Activated naive CD4-positive, alpha-beta T cell (primary cell): ENCODE measurements around the gene DSC1.
"Not testable (repeated sequence)": the region's sequence is repeated elsewhere in the genome, so short reads cannot be mapped to it uniquely, and the experiment has no call there.

ENCODE experiments used
- DNase-seq, 4 experiments: peaks; one replicate each; lab custom pipeline; 2025; lab: John Stamatoyannopoulos, UW

DSC1 gene, protein sequence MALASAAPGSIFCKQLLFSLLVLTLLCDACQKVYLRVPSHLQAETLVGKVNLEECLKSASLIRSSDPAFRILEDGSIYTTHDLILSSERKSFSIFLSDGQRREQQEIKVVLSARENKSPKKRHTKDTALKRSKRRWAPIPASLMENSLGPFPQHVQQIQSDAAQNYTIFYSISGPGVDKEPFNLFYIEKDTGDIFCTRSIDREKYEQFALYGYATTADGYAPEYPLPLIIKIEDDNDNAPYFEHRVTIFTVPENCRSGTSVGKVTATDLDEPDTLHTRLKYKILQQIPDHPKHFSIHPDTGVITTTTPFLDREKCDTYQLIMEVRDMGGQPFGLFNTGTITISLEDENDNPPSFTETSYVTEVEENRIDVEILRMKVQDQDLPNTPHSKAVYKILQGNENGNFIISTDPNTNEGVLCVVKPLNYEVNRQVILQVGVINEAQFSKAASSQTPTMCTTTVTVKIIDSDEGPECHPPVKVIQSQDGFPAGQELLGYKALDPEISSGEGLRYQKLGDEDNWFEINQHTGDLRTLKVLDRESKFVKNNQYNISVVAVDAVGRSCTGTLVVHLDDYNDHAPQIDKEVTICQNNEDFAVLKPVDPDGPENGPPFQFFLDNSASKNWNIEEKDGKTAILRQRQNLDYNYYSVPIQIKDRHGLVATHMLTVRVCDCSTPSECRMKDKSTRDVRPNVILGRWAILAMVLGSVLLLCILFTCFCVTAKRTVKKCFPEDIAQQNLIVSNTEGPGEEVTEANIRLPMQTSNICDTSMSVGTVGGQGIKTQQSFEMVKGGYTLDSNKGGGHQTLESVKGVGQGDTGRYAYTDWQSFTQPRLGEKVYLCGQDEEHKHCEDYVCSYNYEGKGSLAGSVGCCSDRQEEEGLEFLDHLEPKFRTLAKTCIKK

DNA sequence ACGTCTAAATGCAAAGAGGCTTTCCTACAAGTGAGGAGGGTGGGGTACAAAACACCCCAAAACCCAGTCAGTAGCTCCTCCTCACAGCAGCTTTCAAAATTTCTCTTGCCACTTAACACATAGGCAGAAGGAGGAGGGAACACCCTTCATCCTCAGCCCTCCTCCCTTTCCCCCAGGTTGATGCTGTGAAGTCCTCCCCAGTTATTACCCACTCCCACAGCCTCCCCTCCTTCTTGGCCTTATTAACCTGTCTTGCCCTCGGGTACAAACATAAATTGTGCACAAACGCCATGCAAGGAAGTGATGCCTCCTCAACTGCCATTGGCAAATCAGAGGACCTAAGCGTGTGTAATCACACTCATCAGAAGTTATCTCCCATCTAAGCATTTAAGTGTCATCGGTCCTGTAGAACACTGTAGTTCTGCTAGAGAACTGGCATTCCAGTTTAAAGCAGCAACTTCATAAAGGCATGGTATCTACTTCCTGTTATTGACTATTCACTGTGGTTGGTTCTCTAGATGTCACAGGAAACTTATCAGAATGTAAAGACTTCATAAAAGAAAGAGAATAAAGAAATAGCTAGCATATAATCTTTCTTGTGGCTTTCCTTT, at the start of gene DSC1:
TSS of gene DSC1 (minus strand) at position 32 of the 611 bp plus-strand sequence. CDS start 262 bp downstream, outside the sequence.
- no peak for DNase-seq

DNA sequence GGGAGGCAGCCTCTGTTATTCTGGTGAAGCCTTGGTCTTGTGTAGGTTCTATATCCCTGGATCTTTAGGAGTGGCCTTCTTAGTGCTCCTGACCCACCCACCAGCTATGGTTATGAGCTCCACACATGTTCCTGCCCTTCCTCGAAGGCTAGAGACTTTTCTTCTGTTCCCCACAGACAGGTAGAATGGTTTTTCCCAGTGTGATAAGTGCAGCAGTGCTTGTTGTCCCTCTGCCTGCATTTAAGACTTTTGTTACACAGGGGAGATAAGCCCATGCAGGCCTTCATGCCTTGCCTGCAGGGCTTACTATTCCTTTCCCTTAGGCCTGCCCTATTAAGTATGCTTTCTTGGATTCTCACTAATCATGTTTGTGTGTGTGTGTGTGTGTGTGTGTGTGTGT, 48.4 kb upstream of the DSC1 start:
- no peak for DNase-seq

DNA sequence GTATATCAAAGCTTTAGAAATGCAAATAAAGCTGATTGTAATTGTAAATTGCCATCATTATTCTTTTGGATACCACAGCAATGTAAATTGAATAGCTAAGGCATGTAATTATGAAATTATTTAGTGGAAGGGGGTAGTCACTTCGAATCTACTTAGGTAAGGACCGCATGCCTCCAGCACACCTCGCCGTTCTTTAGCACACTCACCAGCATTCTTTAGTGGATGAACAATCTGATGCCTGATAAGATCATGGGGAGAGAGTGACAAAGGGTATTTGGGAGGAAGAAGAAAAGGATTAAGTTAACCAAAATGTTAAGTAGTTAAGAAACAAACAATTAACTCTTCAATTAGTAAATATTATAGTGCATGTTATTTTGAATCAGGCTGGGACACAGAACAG, 46.4 kb upstream of the DSC1 start:
- no peak for DNase-seq

DNA sequence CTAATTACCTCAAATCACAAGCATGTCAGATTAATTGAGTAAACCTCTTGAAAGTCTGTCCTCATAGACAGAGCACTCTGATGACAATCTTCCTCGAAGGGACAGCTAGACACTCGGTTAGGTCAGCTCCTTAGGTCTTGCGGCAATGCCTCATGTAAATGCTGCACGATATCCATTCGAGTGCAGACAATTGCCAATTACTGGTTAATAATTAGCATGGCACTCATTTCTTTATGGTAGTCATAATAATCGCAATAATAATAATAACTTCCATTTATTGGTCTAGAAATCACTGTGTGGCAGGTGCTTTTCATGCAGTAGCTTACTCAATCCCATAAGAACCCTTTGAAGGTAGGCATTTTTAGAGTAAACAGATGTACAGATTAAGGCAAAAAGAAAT, 44.7 kb upstream of the DSC1 start:
- no peak for DNase-seq

DNA sequence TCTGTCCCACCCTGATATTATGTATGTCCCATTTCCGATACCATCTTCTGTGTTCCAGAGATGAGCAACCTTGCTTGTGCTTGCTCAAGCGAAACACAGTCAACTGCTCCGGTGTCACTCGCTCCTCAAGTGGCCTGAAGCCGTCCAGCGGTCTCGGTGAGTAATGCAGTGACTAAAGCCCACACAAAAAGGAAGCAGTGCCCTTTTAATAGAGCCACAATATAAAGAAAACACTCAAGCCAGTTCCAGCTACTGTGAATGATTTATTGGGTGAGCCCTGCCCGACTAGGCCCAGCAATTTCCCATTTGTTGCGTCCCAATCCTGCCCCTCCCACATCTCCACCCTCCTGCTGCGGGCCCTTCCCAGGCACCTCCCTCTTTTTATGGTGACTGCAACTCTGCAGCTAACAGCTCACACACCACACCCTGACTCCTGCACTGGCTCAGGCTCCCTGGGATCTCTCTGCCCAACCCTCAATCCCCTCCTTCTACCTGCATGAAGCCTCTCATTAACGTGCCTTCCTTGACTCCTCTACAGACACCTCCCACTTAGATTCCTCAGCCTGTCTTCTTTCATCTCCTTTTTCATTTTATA, 44.2 kb upstream of the DSC1 start:
- no peak for DNase-seq

DNA sequence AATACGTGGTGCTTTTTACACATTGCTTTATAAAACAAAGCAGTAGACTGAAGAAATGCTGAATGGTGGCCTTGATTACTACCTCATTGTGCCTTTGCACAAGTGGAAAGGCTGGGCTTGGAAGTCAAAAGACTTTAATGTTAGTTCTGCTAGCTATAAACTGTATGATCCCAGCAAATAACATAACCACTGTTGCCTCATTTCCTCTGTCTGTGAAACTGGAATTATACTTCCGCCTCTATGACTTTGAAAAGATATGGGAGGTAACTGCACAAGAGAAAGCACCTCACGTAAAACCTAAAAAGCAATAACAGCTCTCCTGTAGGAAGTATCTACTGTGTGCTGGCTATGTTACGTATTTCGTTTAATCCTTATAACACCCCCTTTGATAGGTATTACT, 43.4 kb upstream of the DSC1 start:
- no peak for DNase-seq

DNA sequence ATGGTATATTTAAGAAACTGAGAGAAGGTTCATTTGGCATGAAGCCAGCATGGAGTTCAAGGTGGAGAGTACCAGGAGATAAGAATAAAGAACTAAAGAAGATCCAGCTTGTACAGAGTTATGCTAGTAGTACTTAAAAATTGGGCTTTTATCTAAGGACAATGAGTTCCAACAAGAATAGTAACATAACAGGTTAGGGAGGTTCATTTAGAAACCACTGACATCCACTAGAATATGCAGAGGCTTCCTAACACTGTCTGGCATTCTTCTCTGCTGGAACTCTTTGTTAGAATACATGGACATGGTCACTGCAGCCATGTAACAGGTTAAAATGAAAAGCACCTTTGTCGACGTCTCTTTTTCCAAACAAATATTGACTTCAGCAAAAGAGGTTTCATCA, 42.6 kb upstream of the DSC1 start:
- no peak for DNase-seq

DNA sequence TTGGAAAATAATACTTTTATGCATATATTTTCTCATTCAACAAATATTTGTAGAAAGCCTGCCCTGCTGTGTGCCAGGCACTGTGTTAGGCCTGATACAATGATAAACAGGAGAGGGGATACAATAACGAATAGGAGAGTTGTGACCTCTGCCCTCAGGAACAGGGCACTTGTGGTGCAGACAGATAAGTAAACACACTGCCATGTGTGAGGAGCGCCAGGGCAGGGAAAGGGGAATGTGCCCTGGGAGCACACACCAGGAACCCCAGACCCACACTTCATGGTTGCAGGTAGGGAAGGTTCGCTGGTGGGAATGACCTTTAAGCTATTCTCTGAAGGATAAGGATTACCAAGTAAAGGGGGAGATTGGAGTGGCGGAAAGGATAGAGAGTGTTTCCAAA, 42.2 kb upstream of the DSC1 start:
- no peak for DNase-seq

DNA sequence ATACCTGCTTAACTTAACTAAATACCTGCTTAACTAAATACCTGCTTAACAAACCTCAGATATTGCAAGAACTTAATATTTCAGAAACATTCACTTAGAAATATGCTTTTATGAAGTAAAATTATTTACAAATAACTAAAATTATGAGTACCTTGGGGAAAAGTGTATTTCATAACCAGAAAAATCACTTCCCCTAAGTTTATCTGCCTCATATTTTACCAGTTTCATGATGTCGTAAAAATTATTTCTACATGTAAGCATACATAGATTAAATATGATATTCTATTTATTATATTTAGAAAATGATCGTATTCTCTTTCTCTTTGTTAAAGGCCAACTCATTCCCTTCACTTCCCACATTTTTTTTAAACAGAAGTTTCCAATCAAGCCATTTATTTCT, 41.5 kb upstream of the DSC1 start:
- no peak for DNase-seq

DNA sequence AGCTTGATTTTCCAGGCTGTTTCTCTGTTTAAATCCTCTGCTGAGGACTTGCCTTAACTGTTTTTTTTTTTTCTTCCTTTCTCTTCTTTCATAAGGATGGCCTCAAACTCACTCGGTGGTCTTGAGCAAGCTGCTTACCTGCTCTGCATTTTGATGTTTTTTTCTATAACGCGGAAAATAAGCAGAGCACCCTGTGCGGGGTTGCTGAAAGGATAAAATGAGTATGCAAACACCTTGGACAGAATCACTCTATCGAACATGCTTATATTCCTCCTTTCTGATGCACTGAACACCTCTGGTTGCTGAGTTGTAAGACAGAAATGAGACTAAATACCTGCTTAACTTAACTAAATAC, 41.1 kb upstream of the DSC1 start:
- DNase-seq: no peak

DNA sequence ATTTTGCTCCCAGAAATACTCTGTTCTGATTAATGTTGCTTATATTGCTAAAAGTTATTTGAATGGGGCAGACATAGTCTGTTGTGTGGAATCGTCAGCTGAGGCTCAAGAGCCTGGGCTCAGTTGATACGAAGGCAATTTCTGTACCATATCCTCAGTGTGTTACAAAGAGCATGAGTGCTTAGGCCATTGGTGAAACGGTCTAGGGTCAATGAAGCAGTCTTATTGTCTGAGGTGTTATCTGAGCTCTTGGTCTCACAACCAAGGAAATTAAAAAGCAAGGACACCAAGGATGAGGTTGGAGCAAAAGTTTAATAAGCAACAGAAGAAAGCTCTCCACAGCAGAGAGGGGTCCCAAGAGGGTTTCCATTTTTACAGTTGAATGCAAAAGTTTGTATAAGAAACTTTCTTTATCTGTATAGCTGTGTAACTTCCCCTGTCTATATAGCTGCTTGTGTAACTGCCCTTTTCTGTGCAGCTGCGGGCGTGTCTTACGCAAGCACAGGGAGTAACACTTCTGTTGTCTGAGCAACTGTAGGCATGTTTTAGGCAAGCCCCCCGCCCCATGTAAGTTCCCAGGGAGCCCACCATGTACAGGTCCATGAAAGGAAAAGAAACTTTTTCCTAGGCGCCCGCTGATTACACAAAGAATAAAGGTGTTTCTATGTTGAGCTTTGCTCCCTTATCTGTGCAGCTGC, 40.6 kb upstream of the DSC1 start:
- DNase-seq: no peak

DNA sequence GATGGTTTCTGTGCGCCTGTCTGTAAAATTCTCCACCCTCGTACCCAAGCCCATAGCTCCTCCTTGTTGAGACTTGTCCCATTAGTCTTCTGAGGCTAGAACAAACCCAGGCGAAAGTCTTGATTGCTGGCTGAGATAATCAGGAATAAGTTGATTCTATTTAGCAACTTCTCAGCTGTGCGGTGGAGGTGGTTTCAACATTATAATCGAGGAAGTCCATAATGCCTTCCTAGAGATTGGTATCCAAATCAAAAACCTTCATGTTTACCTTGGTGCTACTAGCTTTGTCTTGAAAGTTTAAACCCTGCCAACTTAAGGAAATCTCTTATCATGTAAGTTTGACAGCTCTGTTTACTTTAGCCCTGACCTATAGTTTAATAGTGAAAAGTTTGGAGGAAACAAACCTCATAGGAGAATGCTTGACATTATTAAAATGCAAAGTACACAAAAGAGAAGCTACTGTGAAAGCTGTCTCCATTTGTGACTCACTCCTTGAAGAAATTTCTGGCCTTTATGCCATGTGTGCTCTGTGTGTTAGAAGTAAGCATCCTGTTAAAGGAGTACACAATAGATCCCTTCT, 36.6 kb upstream of the DSC1 start:
- no peak for DNase-seq

DNA sequence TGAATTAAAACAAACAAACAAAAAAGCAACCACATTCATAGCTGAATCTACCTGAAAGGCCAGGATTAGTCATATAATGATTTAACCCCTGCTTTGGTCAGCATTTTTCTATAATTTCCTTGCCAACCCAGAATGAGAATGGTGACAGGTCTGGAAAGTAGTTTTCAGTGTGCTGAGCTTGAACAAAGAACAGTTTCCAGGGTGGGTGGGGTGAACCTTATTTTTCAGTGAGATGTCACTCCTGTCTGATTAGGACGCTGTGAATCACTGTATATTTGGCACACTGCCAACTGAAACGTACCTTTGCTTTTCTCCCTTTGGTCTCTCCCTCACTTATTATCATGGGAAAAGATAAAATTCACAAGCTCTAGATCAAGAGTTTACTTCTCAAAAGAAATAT, 35.0 kb upstream of the DSC1 start:
- no peak for DNase-seq

DNA sequence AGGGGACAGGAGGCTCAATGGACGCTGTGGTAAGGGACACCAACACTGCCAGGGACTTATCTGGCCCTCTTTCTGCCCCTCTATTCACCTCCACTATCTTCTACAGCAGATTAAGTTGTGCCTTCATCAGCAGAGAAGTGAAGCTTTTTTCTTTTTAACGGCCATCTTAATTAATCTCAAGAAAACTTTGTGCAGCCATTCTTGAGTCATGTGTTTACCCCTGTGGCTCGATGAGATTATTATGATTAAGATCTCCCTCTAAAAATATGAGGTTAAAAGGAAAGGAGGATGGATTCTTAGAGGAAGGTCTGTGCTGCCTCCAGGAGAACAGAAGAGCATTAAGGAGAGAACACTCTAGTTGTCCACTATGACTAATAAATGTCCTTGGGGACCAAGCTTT, 32.4 kb upstream of the DSC1 start:
- DNase-seq: no peak

DNA sequence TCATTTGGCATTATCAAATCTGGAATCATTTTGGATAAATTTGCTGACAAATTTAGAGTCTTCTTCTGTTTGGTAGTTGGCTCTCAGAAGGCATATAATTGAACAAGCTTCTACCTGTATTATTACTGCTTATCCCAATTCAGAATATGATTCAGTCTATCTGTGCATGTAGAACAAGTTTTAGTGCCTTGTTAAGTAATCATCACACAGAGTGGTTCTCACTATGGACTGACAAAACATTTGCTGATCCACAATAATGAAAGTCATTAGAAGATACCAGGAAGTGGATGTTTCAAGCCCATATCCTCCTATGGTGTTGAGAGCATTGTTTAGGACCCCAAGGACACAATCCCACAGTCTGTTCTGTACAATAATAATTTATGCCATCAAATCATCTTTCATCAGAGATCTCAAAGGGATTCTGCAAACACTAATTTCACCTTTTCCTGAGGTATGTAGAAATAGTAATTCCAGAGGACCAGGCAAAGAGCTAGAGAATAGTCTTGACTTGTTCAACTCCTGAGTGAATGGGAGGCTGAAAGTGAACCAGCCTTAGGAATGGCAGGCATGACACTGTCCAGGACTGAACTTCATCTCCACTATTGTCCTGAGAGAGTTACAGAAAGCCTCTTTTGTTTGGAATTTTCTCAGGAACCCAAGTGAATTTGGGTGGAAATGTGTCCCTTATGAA, 29.6 kb upstream of the DSC1 start:
- no peak for DNase-seq

DNA sequence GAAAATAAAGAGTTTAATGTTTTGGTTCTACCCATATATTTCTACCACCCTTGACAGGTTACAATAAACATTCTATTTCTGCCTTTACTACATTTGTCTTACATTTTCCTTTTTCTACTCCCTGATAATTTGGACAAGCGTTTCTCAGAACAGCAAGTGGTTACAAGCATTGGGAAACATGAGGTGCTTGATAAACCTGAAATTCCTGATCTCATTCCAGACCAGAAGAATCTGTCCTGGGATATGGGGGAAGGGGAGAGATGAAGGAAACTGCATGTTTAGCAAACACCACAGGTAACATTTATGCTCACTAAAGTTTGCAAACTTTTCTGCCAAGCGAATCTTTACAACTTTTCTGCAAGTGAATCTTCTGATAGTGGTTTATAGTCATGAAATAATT, 28.3 kb upstream of the DSC1 start:
- no peak for DNase-seq

DNA sequence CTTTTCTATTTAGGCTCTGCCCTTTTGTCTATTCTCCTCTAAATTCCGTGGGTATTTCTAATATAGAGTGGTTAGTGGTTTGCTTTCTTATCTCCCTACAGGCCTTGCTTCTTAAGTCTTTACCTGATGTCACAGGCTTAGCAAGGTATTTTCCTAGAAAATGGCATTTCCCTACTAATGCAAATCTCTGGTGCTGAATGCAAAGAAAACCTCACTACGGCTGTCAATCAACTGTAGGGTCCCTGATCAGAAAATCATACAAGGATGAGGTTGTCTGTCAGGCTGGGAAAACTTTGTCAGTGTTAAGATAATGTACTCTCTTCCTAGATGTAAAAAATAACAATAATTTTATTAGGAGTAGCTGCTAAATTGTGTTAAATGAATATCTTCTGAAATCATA, 27.1 kb upstream of the DSC1 start:
- DNase-seq: no peak

DNA sequence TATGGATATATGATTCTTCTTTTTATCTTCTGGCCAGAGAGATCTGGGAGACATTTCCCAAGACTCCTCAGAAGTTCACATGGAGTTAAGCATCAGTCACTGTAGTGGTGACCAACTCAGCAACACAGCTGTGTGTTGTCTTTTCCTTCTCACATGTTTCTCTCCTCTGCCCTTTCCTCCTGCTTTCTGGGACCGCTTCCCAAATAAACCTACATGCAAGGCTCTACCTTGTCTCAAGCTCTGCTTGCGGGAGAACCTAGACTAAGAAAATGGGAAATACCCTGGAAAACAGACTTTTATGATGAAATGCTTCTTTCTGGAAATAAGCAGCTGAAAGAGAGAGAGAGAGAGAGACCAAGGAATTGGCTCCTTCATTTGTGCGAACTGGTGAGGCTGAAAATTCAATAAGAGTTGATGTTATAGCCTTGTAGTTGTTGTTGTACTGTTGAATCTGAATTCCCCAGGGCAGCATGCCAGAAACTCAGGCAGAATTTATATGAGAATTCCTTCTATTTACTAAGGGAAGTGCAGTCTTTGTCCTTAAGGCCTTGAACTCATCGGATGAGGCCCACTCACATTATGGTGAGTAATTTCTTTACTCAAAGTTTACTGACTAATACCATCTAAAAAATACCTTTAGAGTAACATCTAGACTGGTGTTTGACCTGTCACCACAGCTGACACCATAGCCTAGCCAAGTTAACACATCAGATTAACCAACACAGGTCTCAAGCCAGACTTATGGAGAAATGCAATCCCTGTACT, 22.7 kb upstream of the DSC1 start:
- DNase-seq: no peak

DNA sequence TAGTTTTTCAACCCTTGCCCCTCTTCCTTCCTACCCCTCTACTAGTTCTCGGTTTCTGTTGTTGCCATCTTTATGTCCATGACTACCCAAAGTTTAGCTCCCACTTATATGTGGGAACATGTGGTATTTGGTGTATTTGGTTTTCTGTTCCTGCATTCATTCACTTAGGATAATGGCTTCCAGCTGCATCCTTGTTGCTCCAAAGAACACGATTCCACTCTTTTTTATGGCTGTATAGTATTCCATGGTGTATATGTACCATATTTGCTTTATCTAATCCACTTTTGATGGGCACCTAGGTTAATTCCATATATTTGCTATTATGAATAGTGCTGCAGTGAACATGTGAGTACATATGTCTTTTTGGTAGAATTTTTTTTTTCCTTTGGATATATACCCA, 20.6 kb upstream of the DSC1 start:
- DNase-seq: no peak

DNA sequence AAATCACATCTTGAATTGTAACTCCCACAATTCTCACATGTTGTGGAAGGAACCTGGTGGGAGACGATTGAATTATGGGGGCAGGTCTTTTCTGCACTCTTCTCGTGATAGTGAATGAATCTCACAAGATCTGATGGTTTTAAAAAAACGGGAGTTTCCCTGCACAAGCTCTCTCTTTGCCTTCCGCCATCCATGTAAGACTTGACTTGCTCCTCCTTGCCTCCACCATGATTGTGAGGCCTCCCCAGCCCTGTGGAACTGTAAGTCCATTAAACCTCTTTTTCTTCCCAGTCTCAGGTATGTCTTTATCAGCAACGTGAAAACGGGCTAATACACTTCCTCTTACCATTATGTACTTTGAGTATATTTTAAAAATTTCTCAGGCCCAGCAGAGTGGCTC, 14.7 kb upstream of the DSC1 start:
- DNase-seq: not testable (repeated sequence)
